Skeletal muscle cell (primary cell): ENCODE data around the gene GHRL.

Source experiments
- DNase-seq: peaks from one replicate; pipeline ENCODE4 v3.0.0-alpha.2; 2010; ENCODE audit warnings: low read depth
- H3K4me3 ChIP-seq: 2 replicates; pipeline ENCODE4 v1.5.1; 2011; ENCODE audit warnings: low read depth, mild to moderate bottlenecking, control low read depth, low read length, moderate library complexity

GHRL gene

GRCh38 chr3:10292505-10293419, at the start of gene GHRL:
Gene GHRL (minus strand): TSS chr3:10292947. CDS start chr3:10290180, 2,767 bp downstream.
- no peak for DNase-seq
- no peak within 1 kb of the TSS for H3K4me3 ChIP-seq

- no peak for DNase-seq
- H3K4me3 ChIP-seq = no peak overlapping the region
Measured at GRCh38 chr3:10341901-10342398, 49.2 kb upstream of the GHRL start.

GRCh38 chr3:10340476-10340875, 47.7 kb upstream of the GHRL start:
- H3K4me3 ChIP-seq = no peak overlapping the region
- DNase-seq = no peak

- no peak overlapping the region for H3K4me3 ChIP-seq
- DNase-seq = no peak
Measured at GRCh38 chr3:10340046-10340445, 47.3 kb upstream of the GHRL start.

- no peak for DNase-seq
- no peak overlapping the region for H3K4me3 ChIP-seq
Measured at GRCh38 chr3:10339376-10339955, 46.7 kb upstream of the GHRL start.

- no peak overlapping the region for H3K4me3 ChIP-seq
- no peak for DNase-seq
Measured at GRCh38 chr3:10338591-10339353, 46.0 kb upstream of the GHRL start.

- no peak for DNase-seq
- H3K4me3 ChIP-seq = no peak overlapping the region
Measured at GRCh38 chr3:10338164-10338470, 45.4 kb upstream of the GHRL start.

- no peak for DNase-seq
- H3K4me3 ChIP-seq = no peak overlapping the region
Measured at GRCh38 chr3:10337323-10338163, 44.8 kb upstream of the GHRL start.

GRCh38 chr3:10336761-10337160, 44.0 kb upstream of the GHRL start:
- H3K4me3 ChIP-seq = no peak overlapping the region
- no peak for DNase-seq

- DNase-seq = no peak
- H3K4me3 ChIP-seq = no peak overlapping the region
Measured at GRCh38 chr3:10335871-10336622, 43.3 kb upstream of the GHRL start.

- H3K4me3 ChIP-seq = no peak overlapping the region
- DNase-seq = no peak
Measured at GRCh38 chr3:10335190-10335738, 42.5 kb upstream of the GHRL start.

GRCh38 chr3:10334459-10334858, 41.7 kb upstream of the GHRL start:
- H3K4me3 ChIP-seq = no peak overlapping the region
- no peak for DNase-seq

- H3K4me3 ChIP-seq = no peak overlapping the region
- no peak for DNase-seq
Measured at GRCh38 chr3:10334042-10334441, 41.3 kb upstream of the GHRL start.

- DNase-seq = no peak
- H3K4me3 ChIP-seq = no peak overlapping the region
Measured at GRCh38 chr3:10333349-10333650, 40.6 kb upstream of the GHRL start.

GRCh38 chr3:10332481-10333348, 40.0 kb upstream of the GHRL start:
- no peak for DNase-seq
- H3K4me3 ChIP-seq = no peak overlapping the region

GRCh38 chr3:10331320-10331719, 38.6 kb upstream of the GHRL start:
- H3K4me3 ChIP-seq = no peak overlapping the region
- DNase-seq = no peak

GRCh38 chr3:10330319-10330718, 37.6 kb upstream of the GHRL start:
- no peak overlapping the region for H3K4me3 ChIP-seq
- DNase-seq = no peak

GRCh38 chr3:10329495-10330015, 36.8 kb upstream of the GHRL start:
- DNase-seq = no peak
- no peak overlapping the region for H3K4me3 ChIP-seq
